Hepatocyte (in vitro differentiated cells): ENCODE measurements around the gene DIABLO.

Source experiments
- CTCF ChIP-seq: fragments of 200-600 bp; sonication (generic); IDR thresholded peaks from 2 replicates; pipeline ENCODE4 v1.5.1; 2016; ENCODE audit warnings: antibody characterized with exemption, mild to moderate bottlenecking; ENCODE audit not compliant: poor library complexity
- EZH2 ChIP-seq: fragments of 200-600 bp; sonication (generic); IDR thresholded peaks from 2 replicates; pipeline ENCODE4 v1.6.1; 2016; ENCODE audit warnings: antibody characterized with exemption, mild to moderate bottlenecking, borderline replicate concordance
- EZH2phosphoT487 ChIP-seq: fragments of 200-600 bp; sonication (generic); IDR thresholded peaks from one replicate; pipeline ENCODE4 v1.6.1; 2018; ENCODE audit warnings: antibody characterized with exemption, mild to moderate bottlenecking, low read depth, moderate library complexity; ENCODE audit not compliant: unreplicated experiment, severe bottlenecking

- TF ChIP-seq CTCF (no peak), EZH2 (no peak), EZH2phosphoT487 (no peak)
Observed at GRCh38 chr12:122199484-122200355, 26.1 kb downstream of the DIABLO start.
